Adrenal gland (tissue), 5 donors: ENCODE data around the gene RAB12.

Source experiments
- POLR2A ChIP-seq, 2 donors: fragments of 450-650 bp; IDR thresholded peaks; one replicate each; pipeline ENCODE4 v1.6.1; 2017; ENCODE audit warnings: antibody characterized with exemption in 2 of 2, mild to moderate bottlenecking in 2 of 2, moderate library complexity in 1 of 2
- TF ChIP-seq, protein P1 (sequence below), 6 experiments: fragments of 450-650 bp in 4 of 6; fragments of 200-600 bp in 2 of 6; sonication (generic) in 1 of 6; IDR thresholded peaks; 1 replicate in 5 of 6; 2 replicates in 1 of 6; pipeline versions ENCODE4 v1.5.1 to v1.8.0; 2016 to 2021; ENCODE audit warnings: antibody characterized with exemption in 6 of 6, mild to moderate bottlenecking in 2 of 6, moderate library complexity in 1 of 6
- donor health status: DM: no; HTN: no; CAD: no.

DNA sequence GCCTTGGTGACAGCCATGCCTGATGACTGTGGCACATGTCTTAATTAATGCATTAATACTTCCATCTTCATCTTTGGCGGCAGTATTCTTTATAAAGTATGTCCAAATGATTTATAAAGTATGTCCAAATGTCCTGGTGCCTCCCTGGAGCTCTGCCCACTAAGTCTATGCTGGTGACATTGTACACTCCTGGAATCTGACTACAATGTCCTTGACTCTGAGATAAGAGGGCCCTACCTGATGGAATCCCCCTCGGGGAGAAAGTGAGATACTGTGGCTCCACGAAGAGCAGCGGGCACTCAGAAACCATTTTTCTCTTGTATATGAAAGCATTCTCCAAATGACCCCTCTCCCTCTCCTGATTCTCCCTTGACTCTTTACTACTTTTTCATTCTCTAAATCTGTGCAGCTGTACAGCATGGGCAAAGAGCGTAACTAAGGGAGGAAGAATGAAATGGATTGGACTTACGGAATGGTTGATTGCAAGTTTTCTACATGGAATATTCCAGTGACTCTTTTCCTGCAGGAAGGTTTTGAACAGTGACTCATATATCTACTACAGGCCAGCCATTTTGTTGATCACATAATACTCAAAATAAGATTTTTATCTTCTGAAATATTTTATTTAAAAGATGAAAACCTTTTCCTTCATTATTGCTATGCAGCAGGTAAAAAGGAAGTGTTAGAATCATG, 17.3 kb downstream of the RAB12 start:
- TF ChIP-seq, protein P1, sequence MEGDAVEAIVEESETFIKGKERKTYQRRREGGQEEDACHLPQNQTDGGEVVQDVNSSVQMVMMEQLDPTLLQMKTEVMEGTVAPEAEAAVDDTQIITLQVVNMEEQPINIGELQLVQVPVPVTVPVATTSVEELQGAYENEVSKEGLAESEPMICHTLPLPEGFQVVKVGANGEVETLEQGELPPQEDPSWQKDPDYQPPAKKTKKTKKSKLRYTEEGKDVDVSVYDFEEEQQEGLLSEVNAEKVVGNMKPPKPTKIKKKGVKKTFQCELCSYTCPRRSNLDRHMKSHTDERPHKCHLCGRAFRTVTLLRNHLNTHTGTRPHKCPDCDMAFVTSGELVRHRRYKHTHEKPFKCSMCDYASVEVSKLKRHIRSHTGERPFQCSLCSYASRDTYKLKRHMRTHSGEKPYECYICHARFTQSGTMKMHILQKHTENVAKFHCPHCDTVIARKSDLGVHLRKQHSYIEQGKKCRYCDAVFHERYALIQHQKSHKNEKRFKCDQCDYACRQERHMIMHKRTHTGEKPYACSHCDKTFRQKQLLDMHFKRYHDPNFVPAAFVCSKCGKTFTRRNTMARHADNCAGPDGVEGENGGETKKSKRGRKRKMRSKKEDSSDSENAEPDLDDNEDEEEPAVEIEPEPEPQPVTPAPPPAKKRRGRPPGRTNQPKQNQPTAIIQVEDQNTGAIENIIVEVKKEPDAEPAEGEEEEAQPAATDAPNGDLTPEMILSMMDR (IDR thresholded peaks at IDR 0.05) = no peak
- no peak for TF ChIP-seq POLR2A (IDR thresholded peaks at IDR 0.05)
